Activated naive CD4-positive, alpha-beta T cell treated with anti-CD3 and anti-CD28 coated beads, Interleukin-2, amount 50 U/mL, for 24 hours (primary cell): Measurements from ENCODE around the gene PLCD3.
A peak's percentile ranks its signal among the peaks of the same experiment; 100 is the strongest.

Experiments used
- H3K27ac Mint-ChIP-seq: one replicate; pipeline ENCODE4 v1.8.0; 2021; ENCODE audit warnings: mild to moderate bottlenecking, mixed read lengths
- H3K27me3 Mint-ChIP-seq: one replicate; pipeline ENCODE4 v1.8.0; 2021; ENCODE audit warnings: mixed read lengths
- H3K36me3 Mint-ChIP-seq: one replicate; pipeline ENCODE4 v1.8.0; 2021; ENCODE audit warnings: mixed read lengths
- H3K4me1 Mint-ChIP-seq: one replicate; pipeline ENCODE4 v1.8.0; 2021; ENCODE audit warnings: mixed read lengths
- H3K4me3 Mint-ChIP-seq: one replicate; pipeline ENCODE4 v1.8.0; 2021; ENCODE audit warnings: mild to moderate bottlenecking, mixed read lengths
- H3K9me3 Mint-ChIP-seq: one replicate; pipeline ENCODE4 v1.8.0; 2021; ENCODE audit warnings: mixed read lengths

The PLCD3 gene

GRCh38 chr17:45118691-45119090 is 13.6 kb downstream of the PLCD3 start:
- no peaks in the 10 kb centered on the region for H3K4me1 Mint-ChIP-seq
- no peaks in the 10 kb centered on the region for H3K36me3 Mint-ChIP-seq
- no peak overlapping the region for H3K4me3 Mint-ChIP-seq
- H3K27me3 Mint-ChIP-seq = no peaks in the 10 kb centered on the region
- H3K27ac Mint-ChIP-seq = no peak overlapping the region
- H3K9me3 Mint-ChIP-seq = no peaks in the 10 kb centered on the region

DNA sequence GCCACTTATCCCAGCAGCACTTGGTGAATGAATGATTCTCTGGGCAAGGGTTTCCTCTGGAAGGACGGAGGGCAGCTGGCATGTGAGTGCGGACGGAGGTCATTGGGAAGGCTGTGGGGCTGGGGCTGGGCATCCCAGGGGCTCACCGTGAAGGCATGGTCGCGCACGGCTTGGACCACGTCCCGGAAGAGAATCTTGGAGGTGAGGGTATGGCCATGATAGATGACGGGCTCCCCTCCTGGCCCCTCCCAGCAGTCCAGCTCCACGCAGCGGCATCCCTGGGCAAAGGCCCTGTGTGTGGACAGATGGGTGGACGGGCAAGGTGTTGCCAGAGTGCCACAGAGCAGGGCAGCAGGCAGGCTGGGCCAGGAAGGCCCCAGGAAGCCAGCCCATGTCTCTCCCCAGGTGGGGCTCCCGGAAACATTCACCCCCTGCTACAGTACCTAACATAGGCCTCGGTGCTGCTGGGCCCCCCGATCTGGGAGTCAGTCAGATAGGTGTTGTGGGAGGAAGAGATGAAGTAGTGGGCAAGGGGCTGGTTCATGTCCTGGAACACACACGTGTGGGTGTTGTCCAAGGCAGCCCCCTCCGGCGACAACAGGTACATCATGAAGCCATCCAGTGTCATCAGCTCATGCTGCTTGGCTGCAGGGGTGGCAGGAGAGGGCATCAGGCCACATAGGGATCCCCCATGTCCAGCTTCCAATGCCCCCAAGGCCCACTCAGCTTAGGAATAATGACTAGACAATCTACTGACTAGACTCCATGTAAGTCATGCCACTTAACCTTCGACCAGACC is 14.3 kb downstream of the PLCD3 start:
- no peaks in the 10 kb centered on the region for H3K4me1 Mint-ChIP-seq
- H3K27me3 Mint-ChIP-seq = no peaks in the 10 kb centered on the region
- no peak overlapping the region for H3K27ac Mint-ChIP-seq
- no peaks in the 10 kb centered on the region for H3K9me3 Mint-ChIP-seq
- H3K4me3 Mint-ChIP-seq = no peak overlapping the region
- no peaks in the 10 kb centered on the region for H3K36me3 Mint-ChIP-seq

GRCh38 chr17:45117334-45117733 is 15.0 kb downstream of the PLCD3 start:
- Mint-ChIP-seq H3K36me3 (no peaks in the 10 kb centered on the region), H3K4me1 (no peaks in the 10 kb centered on the region), H3K27ac (no peak overlapping the region), H3K9me3 (no peaks in the 10 kb centered on the region), H3K27me3 (no peaks in the 10 kb centered on the region), H3K4me3 (no peak overlapping the region)

DNA sequence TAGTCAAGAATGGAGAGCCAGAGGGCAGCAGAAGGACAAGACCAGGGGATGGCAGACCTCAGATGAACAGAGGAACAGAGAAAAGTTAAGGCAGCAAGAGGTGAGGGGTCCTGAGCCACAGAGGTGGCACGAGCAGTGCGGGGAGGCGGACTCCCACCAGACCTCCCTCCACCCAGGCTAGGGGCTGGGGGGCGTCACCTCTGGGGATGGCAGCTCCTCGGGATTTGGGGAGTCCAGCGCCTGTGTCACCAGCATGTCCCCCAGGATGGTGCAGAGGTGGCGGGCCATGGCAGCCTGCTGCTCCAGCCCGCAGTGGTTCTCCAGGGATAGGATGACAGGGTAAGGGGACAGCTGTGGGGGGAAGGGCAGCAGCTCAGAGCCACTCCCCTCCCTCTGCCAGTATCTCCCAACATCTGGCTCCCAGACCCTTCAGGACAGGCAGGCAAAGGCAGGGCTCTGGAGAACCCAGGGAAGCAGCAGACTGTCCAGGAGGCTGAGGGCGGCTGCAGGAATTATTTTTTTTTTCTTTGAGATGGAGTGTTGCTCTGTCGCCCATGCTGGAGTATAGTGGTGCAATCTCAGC is 15.8 kb downstream of the PLCD3 start:
- Mint-ChIP-seq H3K27ac (no peak overlapping the region), H3K9me3 (no peaks in the 10 kb centered on the region), H3K36me3 (no peaks in the 10 kb centered on the region), H3K4me1 (no peaks in the 10 kb centered on the region), H3K27me3 (no peaks in the 10 kb centered on the region), H3K4me3 (no peak overlapping the region)

GRCh38 chr17:45115871-45116270 is 16.4 kb downstream of the PLCD3 start:
- H3K27me3 Mint-ChIP-seq = no peaks in the 10 kb centered on the region
- H3K9me3 Mint-ChIP-seq = no peaks in the 10 kb centered on the region
- H3K36me3 Mint-ChIP-seq = no peaks in the 10 kb centered on the region
- no peak overlapping the region for H3K4me3 Mint-ChIP-seq
- no peaks in the 10 kb centered on the region for H3K4me1 Mint-ChIP-seq
- H3K27ac Mint-ChIP-seq = no peak overlapping the region

- Mint-ChIP-seq H3K4me3 (no peak overlapping the region), H3K36me3 (no peaks in the 10 kb centered on the region), H3K4me1 (no peaks in the 10 kb centered on the region), H3K9me3 (no peaks in the 10 kb centered on the region), H3K27me3 (no peaks in the 10 kb centered on the region), H3K27ac (no peak overlapping the region)
These were observed 17.2 kb downstream of the PLCD3 start for GRCh38 chr17:45115015-45115625.

- Mint-ChIP-seq H3K4me3 (no peak overlapping the region), H3K27me3 (no peaks in the 10 kb centered on the region), H3K4me1 (no peaks in the 10 kb centered on the region), H3K27ac (no peak overlapping the region), H3K9me3 (no peaks in the 10 kb centered on the region), H3K36me3 (no peaks in the 10 kb centered on the region)
These were observed 18.0 kb downstream of the PLCD3 start for GRCh38 chr17:45114117-45114932.

DNA sequence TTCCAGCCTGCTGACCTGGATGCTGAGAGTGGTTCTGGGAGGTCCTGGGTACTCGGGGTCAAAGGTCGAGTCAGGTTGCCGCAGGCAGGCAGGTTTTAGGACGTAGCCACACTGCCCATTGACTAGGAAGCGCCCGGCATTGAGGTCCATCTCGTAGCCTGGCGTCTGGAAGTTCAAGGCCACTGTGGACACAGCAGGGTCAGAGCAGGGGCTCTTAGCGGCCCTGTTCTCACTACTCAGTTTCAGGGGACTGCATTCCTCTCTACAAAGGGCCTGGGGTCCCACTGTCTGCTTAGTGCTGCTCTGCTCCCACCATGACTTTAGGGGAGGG is 18.9 kb downstream of the PLCD3 start:
- H3K4me3 Mint-ChIP-seq = no peak overlapping the region
- H3K27me3 Mint-ChIP-seq = no peaks in the 10 kb centered on the region
- H3K9me3 Mint-ChIP-seq = no peaks in the 10 kb centered on the region
- H3K4me1 Mint-ChIP-seq = no peaks in the 10 kb centered on the region
- H3K36me3 Mint-ChIP-seq = no peaks in the 10 kb centered on the region
- no peak overlapping the region for H3K27ac Mint-ChIP-seq

DNA sequence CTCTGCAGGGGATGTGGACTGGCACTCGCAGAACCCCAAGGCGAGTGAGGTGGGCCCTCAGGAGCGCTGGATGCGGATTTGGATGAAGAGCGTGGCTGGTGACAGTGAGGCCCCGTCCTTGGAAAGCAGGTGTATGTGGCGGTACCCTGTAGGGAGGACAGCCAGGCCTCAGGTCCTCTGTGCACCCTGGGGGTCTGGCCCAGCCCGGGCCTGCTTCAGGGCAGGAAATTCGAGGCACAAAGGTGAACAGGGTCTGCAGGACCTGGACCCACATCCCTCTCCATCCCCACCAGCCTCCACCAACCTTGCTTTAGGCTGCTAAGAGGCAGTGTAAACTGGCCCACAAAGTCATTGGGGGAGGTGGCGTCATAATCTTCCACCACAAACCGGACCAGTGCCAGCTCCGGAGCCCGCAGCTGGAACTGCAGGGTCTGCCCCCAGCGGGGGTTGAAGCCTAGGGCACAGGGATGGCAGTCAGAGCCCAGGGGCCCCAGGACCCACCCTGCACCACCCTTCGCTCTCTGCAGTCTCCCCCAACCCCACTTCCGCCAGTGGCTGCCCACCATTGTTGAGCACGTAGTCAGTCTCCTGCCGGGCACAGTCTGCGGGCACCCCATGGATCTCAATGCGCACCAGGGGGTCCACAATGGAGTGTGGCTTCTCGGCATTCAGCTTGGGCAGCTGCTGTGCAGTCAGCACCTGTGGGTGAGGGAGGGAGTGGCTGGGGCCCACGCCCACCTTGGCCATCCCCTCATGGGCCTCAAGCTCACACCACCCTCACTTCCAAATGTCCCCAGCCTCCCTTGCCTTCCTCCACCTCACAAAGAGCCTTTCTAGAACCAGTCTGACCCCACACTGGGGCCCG is 19.5 kb downstream of the PLCD3 start:
- H3K4me1 Mint-ChIP-seq = no peaks in the 10 kb centered on the region
- H3K9me3 Mint-ChIP-seq = no peaks in the 10 kb centered on the region
- no peaks in the 10 kb centered on the region for H3K27me3 Mint-ChIP-seq
- H3K4me3 Mint-ChIP-seq = no peak overlapping the region
- no peak overlapping the region for H3K27ac Mint-ChIP-seq
- H3K36me3 Mint-ChIP-seq = no peaks in the 10 kb centered on the region

- no peak overlapping the region for H3K27ac Mint-ChIP-seq
- no peaks in the 10 kb centered on the region for H3K27me3 Mint-ChIP-seq
- H3K36me3 Mint-ChIP-seq = no peaks in the 10 kb centered on the region
- H3K9me3 Mint-ChIP-seq = no peaks in the 10 kb centered on the region
- no peaks in the 10 kb centered on the region for H3K4me1 Mint-ChIP-seq
- H3K4me3 Mint-ChIP-seq = no peak overlapping the region
These were observed 20.5 kb downstream of the PLCD3 start for GRCh38 chr17:45111850-45112249.

DNA sequence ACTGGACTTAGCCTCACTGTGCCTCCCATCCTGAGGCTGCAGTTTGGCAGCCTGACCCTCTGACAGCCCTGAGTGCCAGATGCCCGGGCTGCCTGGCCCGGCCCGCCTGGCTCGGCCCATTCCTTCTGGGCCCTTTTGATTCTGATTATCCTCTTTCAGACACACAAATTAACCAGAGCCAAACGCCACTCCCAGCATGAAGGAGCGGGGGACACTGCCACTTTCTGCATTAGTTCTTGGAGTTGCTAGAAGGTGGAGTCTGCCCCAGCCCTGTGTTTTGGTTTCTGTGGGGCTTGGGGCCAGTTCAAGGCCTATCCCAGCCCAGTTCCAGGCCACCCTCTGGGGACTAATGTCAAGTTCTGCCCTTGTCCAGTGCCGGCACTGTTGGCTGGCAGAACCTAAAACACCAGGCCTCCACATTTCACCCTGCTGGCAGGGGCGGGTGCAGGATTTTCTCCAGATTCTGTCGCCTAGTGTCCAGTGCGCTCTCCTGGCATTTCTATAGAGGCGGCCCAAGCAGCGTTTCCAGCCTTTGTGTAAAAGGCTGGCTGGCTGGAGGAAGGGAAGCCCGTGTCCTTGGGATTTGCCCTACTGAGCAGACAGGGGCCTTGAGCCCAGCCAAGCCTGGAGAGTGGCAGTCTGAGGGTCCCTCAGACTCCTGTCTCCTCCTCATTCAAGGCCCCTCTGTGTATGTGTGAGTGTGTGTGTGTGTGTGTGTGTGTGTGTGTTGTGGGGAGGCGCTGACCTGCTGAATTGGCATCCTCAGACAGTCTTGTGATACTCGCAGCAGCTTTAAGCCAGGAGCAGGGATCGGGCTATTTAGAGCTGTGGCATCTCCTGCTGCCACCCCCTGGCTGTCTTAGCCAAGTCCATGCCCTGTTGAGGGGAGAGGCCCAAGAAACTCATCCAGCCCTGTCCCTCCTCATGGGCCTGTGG is 21.4 kb downstream of the PLCD3 start:
- H3K27ac Mint-ChIP-seq = peak overlapping the region; percentile 68
- no peak overlapping the region for H3K4me3 Mint-ChIP-seq
- no peaks in the 10 kb centered on the region for H3K4me1 Mint-ChIP-seq
- H3K36me3 Mint-ChIP-seq = peaks cover 2% of the 10 kb centered on the region
- no peaks in the 10 kb centered on the region for H3K9me3 Mint-ChIP-seq
- no peaks in the 10 kb centered on the region for H3K27me3 Mint-ChIP-seq

GRCh38 chr17:45108595-45109521 is 23.5 kb downstream of the PLCD3 start:
- Mint-ChIP-seq H3K27ac (no peak overlapping the region), H3K4me1 (no peaks in the 10 kb centered on the region), H3K4me3 (no peak overlapping the region), H3K27me3 (no peaks in the 10 kb centered on the region), H3K36me3 (peaks cover 2% of the 10 kb centered on the region), H3K9me3 (no peaks in the 10 kb centered on the region)

GRCh38 chr17:45108051-45108450 is 24.3 kb downstream of the PLCD3 start:
- H3K36me3 Mint-ChIP-seq = peaks cover 2% of the 10 kb centered on the region

More at GRCh38 chr17:45108051-45108450, 24.3 kb downstream of the PLCD3 start:
- H3K9me3 Mint-ChIP-seq = no peaks in the 10 kb centered on the region
- H3K4me3 Mint-ChIP-seq = no peak overlapping the region
- H3K4me1 Mint-ChIP-seq = no peaks in the 10 kb centered on the region
- H3K27me3 Mint-ChIP-seq = no peaks in the 10 kb centered on the region
- H3K27ac Mint-ChIP-seq = no peak overlapping the region
